Activated effector memory CD4-positive, alpha-beta T cell treated with anti-CD3 and anti-CD28 coated beads, Interleukin-2, amount 50 U/mL, for 16 hours (primary cell): ENCODE data around the gene DACT1.

Experiments
- DNase-seq: peaks from one replicate; pipeline ENCODE4 v3.0.0-alpha.2; 2020

The DACT1 gene

GRCh38 chr14:58668848-58669480, 31.2 kb downstream of the DACT1 start:
- no peak for DNase-seq

DNA sequence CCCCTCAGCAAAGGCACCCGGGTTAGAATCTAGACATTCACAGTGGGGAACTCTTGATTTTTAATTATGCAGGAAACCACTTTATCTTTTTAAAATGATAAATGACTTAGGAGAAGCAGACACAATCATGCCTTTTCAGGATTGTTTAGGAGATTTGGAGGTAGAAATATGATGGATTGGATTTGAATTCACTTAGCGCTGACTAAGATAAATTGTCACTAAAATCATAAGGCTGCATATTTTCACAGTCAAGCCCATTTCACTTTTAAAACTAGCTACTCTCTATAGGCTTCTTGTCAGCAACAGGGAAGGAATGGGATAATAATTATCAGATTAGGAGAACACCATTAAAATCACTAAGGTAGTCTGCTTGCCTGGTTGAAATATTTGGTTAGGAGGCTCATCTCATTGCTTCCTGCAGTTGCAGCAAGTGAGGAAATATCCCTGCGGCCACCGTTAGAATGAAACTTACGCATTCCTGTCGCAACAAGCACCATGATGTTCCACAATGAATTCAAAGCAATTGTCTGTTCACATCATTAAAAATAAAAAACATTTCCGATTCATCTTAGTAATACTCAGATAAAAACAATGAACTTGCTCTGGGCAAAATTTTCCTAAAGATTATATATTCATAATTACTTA, 31.9 kb downstream of the DACT1 start:
- no peak for DNase-seq

DNA sequence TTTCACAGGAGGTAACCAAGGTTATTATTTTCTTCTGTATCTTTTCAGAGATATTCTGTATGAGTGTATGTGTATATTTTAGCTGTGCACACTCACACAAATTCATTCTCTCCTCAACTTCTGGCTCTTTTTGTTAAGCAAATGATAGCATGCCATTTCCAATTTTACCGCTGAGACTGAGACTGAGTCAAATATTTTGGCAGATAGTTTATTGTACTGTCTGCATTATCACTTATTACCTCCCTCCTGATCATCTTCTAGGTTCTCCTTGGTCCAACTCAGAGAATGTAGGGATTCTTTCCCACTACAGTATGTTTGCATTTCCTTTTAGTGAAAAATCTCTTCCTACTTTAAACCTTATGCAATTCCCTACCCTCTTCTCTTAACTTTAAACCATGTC, 33.3 kb downstream of the DACT1 start:
- DNase-seq, result no peak

- DNase-seq, result no peak
Observed at GRCh38 chr14:58671436-58671835, 33.7 kb downstream of the DACT1 start.

DNA sequence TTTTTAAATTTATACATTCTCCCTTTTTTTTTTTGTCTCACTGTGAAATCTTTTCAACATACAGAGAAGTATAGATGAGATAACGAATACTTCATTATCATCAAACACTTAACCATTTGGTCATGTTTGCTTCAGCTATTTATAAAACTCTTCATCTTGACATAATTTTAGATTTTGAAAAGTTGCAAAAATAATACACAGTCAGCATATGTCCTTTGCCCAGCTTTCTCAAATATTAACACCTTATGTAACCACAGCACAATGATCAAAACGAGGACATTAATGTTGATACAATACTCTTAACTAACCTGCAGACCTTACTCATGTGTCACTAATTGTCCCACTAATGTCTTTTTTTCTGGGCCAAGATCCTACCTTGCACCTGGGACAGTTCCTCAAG, 36.0 kb downstream of the DACT1 start:
- no peak for DNase-seq

DNA sequence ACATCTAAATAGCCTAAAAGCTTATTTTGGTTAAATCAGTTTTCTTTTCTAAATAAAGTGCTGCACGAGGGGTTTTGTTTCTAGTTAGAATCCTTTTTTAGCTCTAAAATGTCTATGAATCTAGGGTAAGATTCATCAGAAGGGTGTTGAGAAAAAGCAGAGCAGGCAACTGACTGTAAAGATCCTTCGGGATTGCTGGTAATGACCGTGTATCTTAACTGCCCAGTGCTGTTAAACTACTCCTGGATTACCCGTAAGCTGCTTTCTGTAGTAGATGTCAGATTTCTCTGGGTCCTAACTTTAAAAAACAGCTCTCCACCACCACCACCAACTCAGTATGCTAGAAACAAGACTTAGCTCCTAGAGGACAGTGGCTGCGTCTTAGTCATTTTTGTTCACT, 39.2 kb downstream of the DACT1 start:
- no peak for DNase-seq

GRCh38 chr14:58677517-58677916, 39.8 kb downstream of the DACT1 start:
- DNase-seq, result no peak

- no peak for DNase-seq
Observed at GRCh38 chr14:58677996-58678395, 40.2 kb downstream of the DACT1 start.

DNA sequence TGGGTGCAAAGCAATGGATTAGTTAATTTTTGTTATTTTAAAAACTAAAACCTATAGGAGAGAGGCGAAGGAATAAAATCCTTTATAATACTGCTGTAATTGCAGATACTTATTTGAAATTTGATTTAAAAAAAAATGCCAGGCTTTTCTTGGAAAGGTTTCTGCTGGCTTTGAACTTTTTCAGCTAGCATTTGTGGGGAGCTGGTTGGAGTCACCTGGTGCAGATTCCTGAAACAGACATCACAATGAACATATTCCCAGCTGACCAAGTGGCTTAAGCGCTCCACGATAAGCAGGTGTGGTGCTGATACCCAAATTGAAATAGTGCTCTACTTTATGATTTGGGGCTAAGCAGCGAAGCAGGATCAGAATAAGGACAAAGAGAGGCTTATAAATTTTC, 42.9 kb downstream of the DACT1 start:
- DNase-seq, result no peak

GRCh38 chr14:58687232-58687795, 49.6 kb downstream of the DACT1 start:
- DNase-seq, result no peak

- no peak for DNase-seq
Observed at GRCh38 chr14:58690801-58691516, 53.2 kb downstream of the DACT1 start.

DNA sequence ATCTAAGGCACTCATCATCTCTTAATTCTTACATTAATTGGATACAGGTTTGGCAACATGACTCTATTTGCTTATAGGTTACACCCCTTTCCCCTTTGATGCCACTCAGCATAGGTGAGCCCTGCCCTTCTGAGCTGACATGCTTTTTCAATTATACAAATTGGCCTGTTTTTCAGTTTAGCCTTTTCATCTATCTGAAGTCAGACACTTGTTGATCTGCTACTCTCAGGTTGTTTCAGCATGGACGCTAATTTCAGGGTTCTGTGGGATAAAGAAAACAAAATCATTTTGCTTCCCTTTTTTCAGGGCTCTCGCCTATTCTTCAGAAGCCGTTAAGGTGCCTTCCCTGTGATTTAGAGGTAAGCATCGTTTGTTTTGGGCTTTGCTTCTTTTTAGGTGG, 55.3 kb downstream of the DACT1 start:
- DNase-seq, result no peak

DNA sequence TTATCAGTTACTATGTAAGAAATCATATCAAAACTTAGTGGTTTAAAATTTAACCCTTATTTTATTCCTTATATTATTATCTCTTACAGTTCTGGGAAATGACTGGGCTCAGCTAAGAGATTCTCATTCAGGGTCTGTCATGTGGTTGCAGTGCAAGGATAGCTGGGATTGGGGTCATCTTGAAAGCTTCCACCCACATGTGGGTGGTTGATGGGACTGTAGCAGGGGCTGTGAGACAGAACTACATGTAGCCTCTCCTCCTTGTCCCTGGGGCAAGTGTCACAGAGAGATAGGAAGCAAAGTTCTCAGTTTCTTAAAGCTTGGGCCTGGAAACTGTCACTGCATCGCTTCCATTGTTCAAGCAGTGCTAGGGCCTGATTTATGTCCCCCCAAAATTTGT, 57.8 kb downstream of the DACT1 start:
- DNase-seq, result no peak

DNA sequence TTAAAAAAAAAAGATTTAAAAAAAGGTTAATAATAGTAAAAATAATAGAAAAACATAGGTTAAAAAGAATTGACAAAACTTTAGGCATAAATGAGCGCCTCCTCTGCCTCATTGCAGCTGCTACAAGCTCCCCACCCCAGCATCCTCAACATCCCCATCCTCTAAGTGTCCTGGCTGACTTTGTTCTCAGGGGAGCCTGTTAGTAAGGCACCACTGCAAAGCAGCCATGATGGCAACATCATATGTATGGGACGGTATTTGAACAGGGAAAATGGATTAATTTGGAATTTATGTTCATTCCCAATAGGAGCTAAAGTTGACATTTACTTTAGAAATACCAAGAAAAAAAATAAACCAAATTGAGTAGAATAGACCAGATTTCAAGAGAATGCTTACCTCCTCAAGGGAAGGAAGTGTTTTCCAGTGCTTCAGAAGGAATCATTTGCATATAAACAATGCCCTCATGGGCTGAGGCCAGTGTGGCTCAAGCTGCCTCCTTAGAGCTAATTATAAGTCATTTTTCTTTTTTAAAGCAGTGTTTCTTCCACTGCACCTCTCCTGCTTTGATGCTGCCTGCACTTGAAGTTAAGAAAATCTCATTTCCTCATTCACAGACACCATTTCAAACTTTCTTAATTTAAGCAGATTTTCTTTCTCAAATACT, 59.6 kb downstream of the DACT1 start:
- DNase-seq, result no peak
